Measurements from ENCODE around the gene SOX10. TPM values are rescaled to one million over a fixed set of nuclear protein-coding genes. Genes with fewer than 3 reads are reported as not detected.

The SOX10 gene
- total and polyA plus RNA-seq, 2 of the 4 experiments (the other 2 are of a cell fraction), result not detected

DNA sequence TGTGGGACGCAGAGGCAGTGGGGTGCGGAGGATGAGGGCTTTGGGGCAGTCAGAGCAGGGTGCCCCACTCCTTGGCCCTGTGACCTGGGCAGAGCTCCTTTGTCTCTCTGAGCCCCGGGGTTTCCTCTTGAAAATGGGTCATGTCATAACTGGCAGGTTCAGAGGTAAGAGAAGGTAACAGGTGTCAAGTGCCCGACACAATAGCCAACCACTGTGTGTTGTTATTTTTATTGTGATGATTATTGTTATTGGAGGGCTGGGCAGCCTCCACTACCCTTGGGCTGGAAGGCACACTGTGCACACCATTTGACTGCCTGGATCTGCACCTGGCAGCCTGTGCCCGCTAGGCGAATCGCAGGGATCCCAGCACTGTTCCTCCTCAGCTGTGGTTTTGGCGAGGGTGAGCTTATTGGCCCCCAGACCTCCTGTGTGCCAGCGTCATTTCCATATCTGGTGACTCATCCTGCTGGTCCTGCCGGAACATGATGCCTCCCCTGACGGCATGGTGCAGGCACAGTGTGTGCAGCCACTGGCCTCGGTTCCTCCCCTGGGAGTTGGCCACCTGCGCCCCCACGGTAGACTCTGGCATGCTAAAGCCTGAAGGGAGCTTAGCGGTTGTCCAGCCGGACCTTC is 15.4 kb upstream of the SOX10 start:
- no peak overlapping the region for H2AFZ ChIP-seq (replicated peaks; ENCODE audit: low read length, poor library complexity)
- DNase-seq (peak; percentile 61), ATAC-seq (ENCODE audit: low read depth) (peak; percentile 58)
- no peak overlapping the region for H4K8ac ChIP-seq (ENCODE audit: low read depth in 2 of 2, low read length in 2 of 2)
- peaks cover 3% of the 10 kb centered on the region; the same call in 1 of the 2 replicates for H3K9me1 ChIP-seq (ENCODE audit: insufficient read depth, low read length)
- no peak overlapping the region for H2BK20ac ChIP-seq (ENCODE audit: low read depth, low read length)
- intact Hi-C loops (cut with micrococcal nuclease) (no loop called here), dilution Hi-C loops (cut with HindIII; ENCODE audit: low sequenced_read_pairs, unreplicated experiment) (no loop called here), in situ Hi-C loops (cut with MboI; ENCODE audit: low sequenced_read_pairs) (no loop called here)
- 0 out of 2 replicates have a peak, but pooled peaks have one; percentile 42 for TF ChIP-seq FOS (IDR thresholded peaks at IDR 0.05; ENCODE audit: low read depth, low read length)
- no peak for TF ChIP-seq MAFK (IDR thresholded peaks at IDR 0.05; ENCODE audit: low read depth, low read length)
- H3K36me3 ChIP-seq (ENCODE audit: control insufficient read depth, insufficient read depth, low read length), result no peaks in the 10 kb centered on the region
- POLR2A ChIA-PET (ENCODE audit: unreplicated experiment), result no interaction called here
- H3K23ac ChIP-seq (ENCODE audit: low read depth, low read length), result no peak overlapping the region
- H3K56ac ChIP-seq (ENCODE audit: extremely low read depth, insufficient read depth, low read length), result no peak overlapping the region
- no peak overlapping the region for H3K4ac ChIP-seq (ENCODE audit: low read depth, low read length)
- no peak overlapping the region for H2BK120ac ChIP-seq (ENCODE audit: low read depth, low read length)
- no peak overlapping the region for H3K4me2 ChIP-seq (ENCODE audit: low read depth, low read length)
- WGBS, 2 experiments (ENCODE audit: extremely low coverage in 2 of 2, insufficient read length in 1 of 2), result 67% methylated on average over 5 of the region's 16 CpGs; no CpG with 5 or more reads in 1 of the 2 experiments
- BruUV-seq (replicated peaks), result no TSS peak
- peaks cover 3% of the 10 kb centered on the region; the same call in 1 of the 2 replicates for H3K4me1 ChIP-seq (ENCODE audit: control insufficient read depth, insufficient read depth, low read length)
- no peak overlapping the region for H4K5ac ChIP-seq (ENCODE audit: low read depth, low read length)
- H3K18ac ChIP-seq (ENCODE audit: low read depth, low read length), result no peak overlapping the region
- H3K4me3 ChIP-seq (ENCODE audit: insufficient read depth, low read depth, low read length), result no peak overlapping the region
- CTCF ChIA-PET, result no interaction called here
- H2BK5ac ChIP-seq (ENCODE audit: low read depth, low read length, poor library complexity, severe bottlenecking), result no peak overlapping the region
- H2AK5ac ChIP-seq (ENCODE audit: low read depth, low read length), result no peak overlapping the region
- no peak overlapping the region for H3K14ac ChIP-seq (replicated peaks; ENCODE audit: low read depth, low read length)
- H4K20me1 ChIP-seq (ENCODE audit: insufficient read depth, low read length), result no peaks in the 10 kb centered on the region
- H4K91ac ChIP-seq (ENCODE audit: insufficient read depth, low read depth, low read length), result no peak overlapping the region
- peaks cover 12% of the 10 kb centered on the region; the same call in 1 of the 2 replicates for H3K27me3 ChIP-seq (ENCODE audit: control insufficient read depth, insufficient read depth, low read length)
- H2AK9ac ChIP-seq (replicated peaks; ENCODE audit: low read depth, low read length, poor library complexity), result no peak overlapping the region
- no peak overlapping the region for H2BK15ac ChIP-seq (ENCODE audit: low read depth, low read length)
- H3K9me3 ChIP-seq (ENCODE audit: control insufficient read depth, insufficient read depth, low read length), result no peaks in the 10 kb centered on the region
- H3K27ac ChIP-seq (ENCODE audit: insufficient read depth, low read length), result no peak overlapping the region
- no peak overlapping the region for H3K9ac ChIP-seq (ENCODE audit: low read depth, low read length)
- no peaks in the 10 kb centered on the region for H3K79me1 ChIP-seq (ENCODE audit: low read depth in 1 of 2, low read length in 2 of 2)
